Small intestine (tissue), 16 donors: Measurements from ENCODE around the gene STX5. TPM values are rescaled to one million over a fixed set of nuclear protein-coding genes. Genes with fewer than 3 reads are reported as not detected.

Experiments used
- DNase-seq, 2 donors: peaks; one replicate each; pipeline versions ENCODE4 v3.0.0 to v3.0.0-alpha.2; 2013
- FAIRE-seq: peaks from 2 replicates; lab custom pipeline; 2012; peaks lifted over from hg19 to GRCh38; lab: Jason Lieb, UNC
- H3K27ac ChIP-seq, 3 donors: one replicate each; pipeline ENCODE4 v1.5.1; 2013; ENCODE audit warnings: low read length in 2 of 3, mild to moderate bottlenecking in 2 of 3, control low read depth in 1 of 3, inconsistent platforms in 1 of 3, low read depth in 1 of 3, moderate library complexity in 1 of 3
- H3K27me3 ChIP-seq, 3 donors: one replicate each; pipeline ENCODE4 v1.6.1; 2013; ENCODE audit warnings: low read length in 3 of 3, inconsistent platforms in 1 of 3; ENCODE audit not compliant: control insufficient read depth in 3 of 3, insufficient read depth in 3 of 3
- H3K36me3 ChIP-seq, 3 donors: one replicate each; pipeline ENCODE4 v1.6.1; 2013; ENCODE audit warnings: low read length in 3 of 3, inconsistent platforms in 1 of 3, low read depth in 1 of 3, mild to moderate bottlenecking in 1 of 3, moderate library complexity in 1 of 3; ENCODE audit not compliant: control insufficient read depth in 3 of 3, insufficient read depth in 2 of 3
- H3K4me1 ChIP-seq, 3 donors: one replicate each; pipeline ENCODE4 v1.6.1; 2013; ENCODE audit warnings: low read length in 2 of 3, inconsistent platforms in 1 of 3, low read depth in 1 of 3, mild to moderate bottlenecking in 1 of 3, moderate library complexity in 1 of 3; ENCODE audit not compliant: control insufficient read depth in 3 of 3, insufficient read depth in 2 of 3
- H3K4me3 ChIP-seq, 3 donors: one replicate each; pipeline ENCODE4 v1.5.1; 2013; ENCODE audit warnings: low read length in 3 of 3, control low read depth in 1 of 3, inconsistent platforms in 1 of 3, low read depth in 1 of 3, mild to moderate bottlenecking in 1 of 3, moderate library complexity in 1 of 3
- H3K9me3 ChIP-seq, 2 donors: one replicate each; pipeline ENCODE4 v1.6.1; 2013; ENCODE audit warnings: low read depth in 1 of 2, low read length in 1 of 2; ENCODE audit not compliant: control insufficient read depth in 2 of 2, insufficient read depth in 1 of 2
- WGBS, 3 donors: extraction: QIAGEN DNeasy Blood & Tissue Kit; methylation state at CpG; one replicate each; pipeline ENCODE4 v1.1.7; 2013; 5-methylcytosine and 5-hydroxymethylcytosine counted together
- long read RNA-seq, 10 donors: transcript quantifications; one replicate each; lab custom pipeline, GENCODE V29; 2026
- polyA plus RNA-seq, 4 donors: library from polyadenylated mRNA; stranded (reverse) in 3 of 4; unstranded in 1 of 4; fragments of 200-250 nt in 3 of 4; fragments of 120-200 nt in 1 of 4; gene quantifications; one replicate each; pipeline versions ENCODE4 v1.2.1 to v1.2.3, GENCODE V29; 2013
- donor health status: healthy with polysubstance abuse.
- donor health status: control.
- donor health status: control.
- donor health status: Bipolar disorder and iron deficiency.
- donor health status: healthy.

STX5 gene
- polyA plus RNA-seq: 10 to 100 TPM; 22.6 to 43.4 (median 31.7) TPM
- long read RNA-seq, donor 1, transcript STX5-201 (11 exons, 1,794 nt): major isoform, 41 of 49 reads
- long read RNA-seq, donor 1, partial matches to known transcripts: 6 of 49 reads
- long read RNA-seq, donor 1, other reads (novel, unspliced or antisense): 0 of 49 reads
- long read RNA-seq, donor 2, transcript STX5-201 (11 exons, 1,794 nt): major isoform, 9 of 10 reads
- long read RNA-seq, donor 2, partial matches to known transcripts: 0 of 10 reads
- long read RNA-seq, donor 2, other reads (novel, unspliced or antisense): 0 of 10 reads
- long read RNA-seq, donor 3, partial matches to known transcripts: 0 of 3 reads
- long read RNA-seq, donor 3, other reads (novel, unspliced or antisense): 0 of 3 reads
- long read RNA-seq, donor 4: 0 reads
- long read RNA-seq, donor 5, partial matches to known transcripts: 7 of 10 reads
- long read RNA-seq, donor 5, other reads (novel, unspliced or antisense): 0 of 10 reads
- long read RNA-seq, donor 6, transcript STX5-201 (11 exons, 1,794 nt): major isoform, 15 of 15 reads
- long read RNA-seq, donor 6, partial matches to known transcripts: 0 of 15 reads
- long read RNA-seq, donor 6, other reads (novel, unspliced or antisense): 0 of 15 reads
- long read RNA-seq, donor 7: 0 reads
- long read RNA-seq, donor 8, partial matches to known transcripts: 0 of 1 reads
- long read RNA-seq, donor 8, other reads (novel, unspliced or antisense): 0 of 1 reads
- long read RNA-seq, donor 9, partial matches to known transcripts: 0 of 3 reads
- long read RNA-seq, donor 9, other reads (novel, unspliced or antisense): 0 of 3 reads
- long read RNA-seq, donor 10, transcript STX5-201 (11 exons, 1,794 nt): major isoform, 12 of 18 reads
- long read RNA-seq, donor 10, partial matches to known transcripts: 5 of 18 reads
- long read RNA-seq, donor 10, other reads (novel, unspliced or antisense): 0 of 18 reads

DNA sequence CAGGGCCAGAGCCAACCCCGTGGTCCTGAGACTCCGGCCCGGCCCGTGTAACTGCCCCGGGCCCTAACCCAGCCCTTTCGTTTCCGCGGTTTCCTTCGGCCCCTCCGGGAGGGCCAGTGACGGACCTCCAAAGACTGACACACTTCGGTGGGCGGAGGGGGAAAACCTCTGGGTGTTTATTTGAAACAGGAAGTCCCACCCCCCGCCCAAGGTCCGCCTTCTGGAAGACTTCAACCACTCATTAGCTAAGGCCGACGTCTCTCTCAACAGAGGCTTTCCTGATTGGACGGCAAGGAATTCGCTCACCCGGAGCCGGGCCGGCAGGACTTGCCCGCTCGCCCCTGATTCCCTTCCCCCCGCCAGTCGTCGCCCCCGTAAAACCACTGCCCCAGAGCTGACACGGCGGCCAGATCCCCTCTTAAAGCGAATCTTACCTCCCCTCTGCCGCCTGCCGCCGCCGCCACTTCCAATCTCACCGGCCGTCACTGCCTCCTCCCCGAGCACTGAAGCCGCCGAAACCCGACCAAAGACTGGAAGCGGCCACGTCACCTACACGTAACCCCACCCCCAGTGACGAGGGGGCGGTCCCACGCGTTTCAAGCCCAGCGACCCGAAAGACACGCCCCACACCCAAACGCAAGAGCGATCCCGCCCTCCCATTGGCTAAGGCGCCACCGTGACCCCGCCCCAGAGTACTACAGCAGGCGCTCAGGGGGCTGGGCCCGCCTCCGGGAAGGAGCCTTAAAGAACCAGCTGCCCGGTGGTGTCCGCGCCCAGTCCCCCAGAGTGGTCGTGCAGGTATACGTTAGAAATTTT, at the start of gene STX5:
Gene STX5, minus strand, starts transcription at position 532 of the 816 bp plus-strand sequence. CDS start 808 bp downstream, outside the sequence.
- FAIRE-seq: no peak
- 0 to 1% (median 0%) methylated on average over 55 to 65 of the region's 65 CpGs for WGBS, 3 donors

DNA sequence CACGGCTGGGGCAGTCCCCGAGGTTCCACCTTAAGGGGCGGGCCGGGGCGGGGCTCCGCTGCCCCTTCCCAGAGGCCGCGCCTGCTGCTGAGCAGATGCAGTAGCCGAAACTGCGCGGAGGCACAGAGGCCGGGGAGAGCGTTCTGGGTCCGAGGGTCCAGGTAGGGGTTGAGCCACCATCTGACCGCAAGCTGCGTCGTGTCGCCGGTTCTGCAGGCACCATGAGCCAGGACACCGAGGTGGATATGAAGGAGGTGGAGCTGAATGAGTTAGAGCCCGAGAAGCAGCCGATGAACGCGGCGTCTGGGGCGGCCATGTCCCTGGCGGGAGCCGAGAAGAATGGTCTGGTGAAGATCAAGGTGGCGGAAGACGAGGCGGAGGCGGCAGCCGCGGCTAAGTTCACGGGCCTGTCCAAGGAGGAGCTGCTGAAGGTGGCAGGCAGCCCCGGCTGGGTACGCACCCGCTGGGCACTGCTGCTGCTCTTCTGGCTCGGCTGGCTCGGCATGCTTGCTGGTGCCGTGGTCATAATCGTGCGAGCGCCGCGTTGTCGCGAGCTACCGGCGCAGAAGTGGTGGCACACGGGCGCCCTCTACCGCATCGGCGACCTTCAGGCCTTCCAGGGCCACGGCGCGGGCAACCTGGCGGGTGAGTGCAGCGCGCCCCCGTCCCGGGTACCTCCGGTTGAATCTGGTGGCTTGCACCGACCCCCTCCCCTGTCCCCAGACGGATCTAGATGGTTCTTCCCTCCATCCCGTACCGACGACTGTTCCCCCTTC, 49.1 kb upstream of the STX5 start, which contains the start of gene SLC3A2:
Gene SLC3A2, plus strand, starts transcription at position 94 of the 776 bp plus-strand sequence. Its CDS starts 128 bp downstream, at position 222.
- H3K9me3 ChIP-seq: no peaks in the 10 kb centered on the region
- peak; percentile 94 to 96 for DNase-seq
- H3K4me3 ChIP-seq: peak within 1 kb of the TSS; percentile 65 to 99 (median 81)
- H3K27ac ChIP-seq: peak within 1 kb of the TSS; percentile 85 to 99 (median 96)
- FAIRE-seq: no peak
- peaks cover 0 to 48% (median 14%) of the 10 kb centered on the region in 3 donors for H3K4me1 ChIP-seq
- H3K36me3 ChIP-seq: peaks cover 18 to 50% (median 23%) of the 10 kb centered on the region in 3 donors
- no peaks in the 10 kb centered on the region for H3K27me3 ChIP-seq
- 0 to 1% (median 0%) methylated on average over 62 to 69 of the region's 69 CpGs for WGBS, 3 donors

More for the DNA sequence above, at the start of gene STX5:
- Histone ChIP-seq H3K4me3 (peak within 1 kb of the TSS; percentile 84 to 99 (median 98)), H3K4me1 (peaks cover 2 to 17% (median 2%) of the 10 kb centered on the region in 3 donors), H3K27ac (peak within 1 kb of the TSS; percentile 96 to 99 (median 96)), H3K27me3 (no peaks in the 10 kb centered on the region), H3K9me3 (no peaks in the 10 kb centered on the region), H3K36me3 (peaks cover 5 to 58% (median 15%) of the 10 kb centered on the region in 3 donors)
- peak; percentile 99 to 100 for DNase-seq

- Histone ChIP-seq H3K27ac (peak overlapping the region; percentile 38 to 99 (median 96)), H3K9me3 (no peaks in the 10 kb centered on the region), H3K36me3 (peaks cover 15 to 45% (median 17%) of the 10 kb centered on the region in 3 donors), H3K27me3 (no peaks in the 10 kb centered on the region), H3K4me3 (peak overlapping the region; percentile 65 to 99 (median 81)), H3K4me1 (peaks cover 0 to 41% (median 14%) of the 10 kb centered on the region in 3 donors)
- 2 to 6% (median 4%) methylated on average over 13 to 16 of the region's 16 CpGs for WGBS, 3 donors
- FAIRE-seq (no peak), DNase-seq (no peak)
These were observed 48.5 kb upstream of the STX5 start for GRCh38 chr11:62880231-62880802.

GRCh38 chr11:62879235-62879978, 47.6 kb upstream of the STX5 start:
- peaks cover 0 to 34% (median 14%) of the 10 kb centered on the region in 3 donors for H3K4me1 ChIP-seq
- no peak overlapping the region for H3K4me3 ChIP-seq
- peak in 1 of 2 donors; percentile 1 for DNase-seq
- peaks cover 8 to 38% (median 12%) of the 10 kb centered on the region in 3 donors for H3K36me3 ChIP-seq
- 74 to 78% (median 74%) methylated on average over 7 of the region's 7 CpGs for WGBS, 3 donors
- no peak for FAIRE-seq
- H3K27ac ChIP-seq: peak overlapping the region; percentile 26 to 99 (median 96)
- no peaks in the 10 kb centered on the region for H3K27me3 ChIP-seq
- no peaks in the 10 kb centered on the region for H3K9me3 ChIP-seq

DNA sequence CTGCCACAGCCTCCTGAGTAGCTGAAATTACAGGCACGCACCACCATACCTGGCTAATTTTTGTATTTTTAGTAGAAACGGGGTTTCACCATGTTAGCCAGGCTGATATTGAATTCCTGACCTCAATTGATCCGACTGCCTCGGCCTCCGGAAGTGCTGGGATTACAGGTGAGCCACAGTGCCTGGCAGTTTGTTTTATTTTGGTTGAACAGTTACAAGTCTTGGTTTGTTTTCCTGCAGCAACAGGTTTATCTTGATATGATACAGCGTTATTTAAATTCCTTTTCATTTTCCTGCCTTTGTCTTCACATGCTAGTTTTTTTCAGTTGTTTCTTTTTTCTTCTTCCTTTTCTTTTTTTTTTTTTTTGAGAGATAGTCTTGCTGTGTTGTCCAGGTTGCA, 44.9 kb upstream of the STX5 start:
- Histone ChIP-seq H3K9me3 (no peaks in the 10 kb centered on the region), H3K27me3 (no peaks in the 10 kb centered on the region), H3K27ac (no peak overlapping the region), H3K4me1 (peaks cover 0 to 16% (median 6%) of the 10 kb centered on the region in 3 donors), H3K4me3 (no peak overlapping the region), H3K36me3 (peaks cover 0 to 28% (median 0%) of the 10 kb centered on the region in 3 donors)
- WGBS, 3 donors: 83 to 91% (median 85%) methylated on average over 6 of the region's 6 CpGs
- no peak for FAIRE-seq
- DNase-seq: no peak

- DNase-seq: no peak
- peaks cover 0 to 29% (median 0%) of the 10 kb centered on the region in 3 donors for H3K36me3 ChIP-seq
- H3K4me1 ChIP-seq: peaks cover 0 to 16% (median 6%) of the 10 kb centered on the region in 3 donors
- no peaks in the 10 kb centered on the region for H3K27me3 ChIP-seq
- FAIRE-seq: no peak
- no peaks in the 10 kb centered on the region for H3K9me3 ChIP-seq
- WGBS, 3 donors: 84 to 88% (median 85%) methylated on average over 5 to 7 of the region's 7 CpGs
- no peak overlapping the region for H3K4me3 ChIP-seq
- no peak overlapping the region for H3K27ac ChIP-seq
These were observed 44.0 kb upstream of the STX5 start for GRCh38 chr11:62875698-62876478.
